Endothelial cell of umbilical vein (primary cell): ENCODE results near the gene ODF4. TPM values are rescaled to one million over a fixed set of nuclear protein-coding genes. Genes with fewer than 3 reads are reported as not detected.

Experiments
- BruUV-seq: library from RNA; stranded (reverse); fragments of 400-500 nt; replicated peaks from 2 replicates; lab custom pipeline; 2021; lab: Mats Ljungman, UMichigan
- CTCF ChIA-PET: fragments of 300-600, 350-600 bp; sonication (Branson Sonifier 250); formaldehyde crosslinking; loops from one replicate; lab custom pipeline; 2021; ENCODE audit warnings: antibody characterized with exemption, inconsistent platforms; lab: Charles Lee
- POLR2A ChIA-PET: fragments of 300-600, 350-600 bp; sonication (Branson Sonifier 250); formaldehyde crosslinking; loops from one replicate; lab custom pipeline; 2021; ENCODE audit warnings: antibody characterized with exemption, inconsistent platforms; lab: Charles Lee
- DNase-seq: peaks from one replicate; pipeline ENCODE4 v3.0.0-alpha.2; 2011; ENCODE audit warnings: low read depth, low spot score
- FAIRE-seq: peaks from 2 replicates; lab custom pipeline; 2011; peaks lifted over from hg19 to GRCh38; lab: Jason Lieb, UNC
- H2AFZ ChIP-seq: 2 replicates; pipeline ENCODE4 v1.6.0; 2012; ENCODE audit warnings: low read depth, low read length, control low read depth, inconsistent platforms
- H3K27ac ChIP-seq: 2 replicates; pipeline ENCODE4 v1.5.1; 2011; ENCODE audit warnings: low read depth, mild to moderate bottlenecking, control low read depth, low read length, moderate library complexity; ENCODE audit not compliant: insufficient read depth
- H3K27me3 ChIP-seq, 2 experiments: 2 replicates each; pipeline versions ENCODE4 v1.6.0 to v1.6.1; 2011; ENCODE audit warnings: low read length in 2 of 2, mixed read lengths in 1 of 2; ENCODE audit not compliant: control insufficient read depth in 2 of 2, insufficient read depth in 2 of 2
- H3K36me3 ChIP-seq, 2 experiments: 2 replicates in 1 of 2; 3 replicates in 1 of 2; pipeline ENCODE4 v1.5.1; 2011; ENCODE audit warnings: low read length in 2 of 2, mild to moderate bottlenecking in 1 of 2, moderate library complexity in 1 of 2; ENCODE audit not compliant: control insufficient read depth in 2 of 2, insufficient read depth in 2 of 2; ENCODE audit errors: extremely low read depth in 1 of 2
- H3K4me1 ChIP-seq: 3 replicates; pipeline ENCODE4 v1.5.1; 2011; ENCODE audit warnings: mild to moderate bottlenecking, low read length; ENCODE audit not compliant: control insufficient read depth, insufficient read depth; ENCODE audit errors: extremely low read depth
- H3K4me2 ChIP-seq: 2 replicates; pipeline ENCODE4 v1.6.1; 2011; ENCODE audit warnings: low read length, control low read depth, mixed read lengths; ENCODE audit not compliant: insufficient read depth
- H3K4me3 ChIP-seq, 3 experiments: fragments of 200-600 bp in 1 of 3; sonication (generic), shearing (Covaris generic) in 1 of 3; replicated peaks in 1 of 3; 2 replicates each; pipeline ENCODE4 v1.5.1; 2011 to 2016; ENCODE audit warnings: control low read depth in 3 of 3, low read length in 3 of 3, mild to moderate bottlenecking in 2 of 3, inconsistent platforms in 1 of 3, low read depth in 1 of 3, moderate library complexity in 1 of 3; ENCODE audit not compliant: insufficient read depth in 1 of 3
- H3K79me2 ChIP-seq: 2 replicates; pipeline ENCODE4 v1.6.0; 2012; ENCODE audit warnings: low read length, inconsistent platforms; ENCODE audit not compliant: control insufficient read depth, insufficient read depth
- H3K9ac ChIP-seq: replicated peaks from 2 replicates; pipeline ENCODE3; 2011; ENCODE audit warnings: low read length, control low read depth; ENCODE audit not compliant: insufficient read depth; ENCODE audit errors: extremely low read depth
- H3K9me1 ChIP-seq: replicated peaks from 3 replicates; pipeline ENCODE4 v1.6.0; 2011; ENCODE audit warnings: mild to moderate bottlenecking, low read length; ENCODE audit not compliant: control insufficient read depth, insufficient read depth; ENCODE audit errors: extremely low read depth
- H3K9me3 ChIP-seq: replicated peaks from 2 replicates; pipeline ENCODE4 v1.5.1; 2012; ENCODE audit warnings: low read length, inconsistent platforms; ENCODE audit not compliant: control insufficient read depth, insufficient read depth
- H4K20me1 ChIP-seq: replicated peaks from 2 replicates; pipeline ENCODE3; 2011; ENCODE audit warnings: mild to moderate bottlenecking, low read length; ENCODE audit not compliant: control insufficient read depth, insufficient read depth; ENCODE audit errors: extremely low read depth
- JUN ChIP-seq: IDR thresholded peaks from 2 replicates; pipeline ENCODE4 v1.6.1; 2011; ENCODE audit warnings: borderline replicate concordance, low read depth; ENCODE audit not compliant: insufficient read length, insufficient read depth
- MAX ChIP-seq: IDR thresholded peaks from 2 replicates; pipeline ENCODE4 v1.6.1; 2011; ENCODE audit not compliant: insufficient read depth, insufficient read length
- POLR2A ChIP-seq: IDR thresholded peaks from 2 replicates; pipeline ENCODE4 v1.6.1; 2012; ENCODE audit warnings: low read depth, mild to moderate bottlenecking, control low read depth, low read length
- POLR2AphosphoS5 ChIP-seq: IDR thresholded peaks from 2 replicates; pipeline ENCODE4 v1.6.1; 2012; ENCODE audit warnings: low read depth, mild to moderate bottlenecking, control low read depth, low read length, moderate library complexity; ENCODE audit not compliant: insufficient read depth
- dilution Hi-C: fragments of 300-500 bp; cut with MboI; formaldehyde crosslinking; loops from one replicate; pipeline ENCODE4 v1.15.0; 2019; ENCODE audit warnings: low sequenced_read_pairs; ENCODE audit not compliant: extremely low pct_ligation_motif_present
- intact Hi-C: fragments of 100-400 bp; cut with micrococcal nuclease; formaldehyde crosslinking; loops from one replicate; pipeline ENCODE4 v1.10.0; 2022
- polyA plus RNA-seq, 4 experiments: library from polyadenylated mRNA; depleted of rRNA in 3 of 4; stranded (reverse) in 3 of 4; unstranded in 1 of 4; fragments of >200 nt; gene quantifications; 2 replicates each; pipeline versions ENCODE4 v1.2.1 to v1.2.3, GENCODE V29; 2011 to 2012; ENCODE audit warnings: missing spikeins in 1 of 4
- total RNA-seq: library from RNA; stranded (reverse); gene quantifications from 2 replicates; pipeline ENCODE4 v1.2.3, GENCODE V29; 2021
- TF ChIP-seq, protein P1 (sequence below), 2 donors: IDR thresholded peaks; 1 replicate in 1 of 2; 2 replicates in 1 of 2; pipeline ENCODE4 v1.5.1; 2011; ENCODE audit warnings: low read length in 2 of 2, mild to moderate bottlenecking in 2 of 2, moderate library complexity in 2 of 2, control low read depth in 1 of 2, inconsistent platforms in 1 of 2, low read depth in 1 of 2; ENCODE audit not compliant: insufficient read depth in 1 of 2; ENCODE audit errors: extremely low read depth in 1 of 2

The ODF4 gene
- total and polyA plus RNA-seq, 2 donors (not counting 3 experiments of a cell fraction or from before 2014, with no cell fraction given), result not detected

GRCh38 chr17:8326511-8327302, 12.9 kb upstream of the ODF4 start:
- BruUV-seq, result no TSS peak
- H3K27ac ChIP-seq, result peak overlapping the region; percentile 86
- H3K4me1 ChIP-seq, result peaks cover 20% of the 10 kb centered on the region
- H3K27me3 ChIP-seq, result no peaks in the 10 kb centered on the region
- POLR2A ChIA-PET, result interaction anchor here (0.6 to 2.8 kb wide), 5 partner anchors 14 to 56 kb away, joined by 5 to 17 read pairs (median 10); partner anchors contain the start of genes KRABD2 and RPL26
- intact Hi-C loops, result loop anchor here (1.0 to 2.0 kb wide), 4 partner anchors 16 to 57 kb away; partner anchors contain the start of genes ARHGEF15, KRABD2 and RPL26
- H3K4me2 ChIP-seq, result peak overlapping the region; percentile 91
- H3K36me3 ChIP-seq, result peaks cover 3 to 6% of the 10 kb centered on the region in 2 experiments
- H2AFZ ChIP-seq, result peak overlapping the region; percentile 97
- H3K9me1 ChIP-seq, result no peaks in the 10 kb centered on the region
- no peaks in the 10 kb centered on the region for H4K20me1 ChIP-seq
- H3K79me2 ChIP-seq, result no peaks in the 10 kb centered on the region
- H3K9me3 ChIP-seq, result no peaks in the 10 kb centered on the region
- DNase-seq (peak; percentile 56), FAIRE-seq (peak; percentile 80)
- dilution Hi-C loops, result no loop called here
- peak overlapping the region; percentile 60 to 74 (median 71) for H3K4me3 ChIP-seq
- peak overlapping the region; percentile 69 for H3K9ac ChIP-seq
- no peak for TF ChIP-seq JUN
- TF ChIP-seq, protein P1, sequence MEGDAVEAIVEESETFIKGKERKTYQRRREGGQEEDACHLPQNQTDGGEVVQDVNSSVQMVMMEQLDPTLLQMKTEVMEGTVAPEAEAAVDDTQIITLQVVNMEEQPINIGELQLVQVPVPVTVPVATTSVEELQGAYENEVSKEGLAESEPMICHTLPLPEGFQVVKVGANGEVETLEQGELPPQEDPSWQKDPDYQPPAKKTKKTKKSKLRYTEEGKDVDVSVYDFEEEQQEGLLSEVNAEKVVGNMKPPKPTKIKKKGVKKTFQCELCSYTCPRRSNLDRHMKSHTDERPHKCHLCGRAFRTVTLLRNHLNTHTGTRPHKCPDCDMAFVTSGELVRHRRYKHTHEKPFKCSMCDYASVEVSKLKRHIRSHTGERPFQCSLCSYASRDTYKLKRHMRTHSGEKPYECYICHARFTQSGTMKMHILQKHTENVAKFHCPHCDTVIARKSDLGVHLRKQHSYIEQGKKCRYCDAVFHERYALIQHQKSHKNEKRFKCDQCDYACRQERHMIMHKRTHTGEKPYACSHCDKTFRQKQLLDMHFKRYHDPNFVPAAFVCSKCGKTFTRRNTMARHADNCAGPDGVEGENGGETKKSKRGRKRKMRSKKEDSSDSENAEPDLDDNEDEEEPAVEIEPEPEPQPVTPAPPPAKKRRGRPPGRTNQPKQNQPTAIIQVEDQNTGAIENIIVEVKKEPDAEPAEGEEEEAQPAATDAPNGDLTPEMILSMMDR (IDR thresholded peaks at IDR 0.05; ENCODE audit: extremely low read depth in 1 of 2, insufficient read depth in 1 of 2, low read depth in 1 of 2, low read length in 2 of 2), result peak in 1 of 2 donors; percentile 1
- peak; percentile 82 for TF ChIP-seq POLR2AphosphoS5
- no peak for TF ChIP-seq MAX
- peak; percentile 59 for TF ChIP-seq POLR2A
- CTCF ChIA-PET, result interaction anchor here (0.7 to 3.8 kb wide), 16 partner anchors 9 to 419 kb away, joined by 3 to 39 read pairs (median 4); partner anchors contain the start of genes KRABD2, ODF4 and RANGRF
